ENCODE data around the gene GRK5. TPM values are rescaled to one million over a fixed set of nuclear protein-coding genes. Genes with fewer than 3 reads are reported as not detected.

The GRK5 gene
- total RNA-seq, 1 donor from 2014 or later, result 77.6 TPM

DNA sequence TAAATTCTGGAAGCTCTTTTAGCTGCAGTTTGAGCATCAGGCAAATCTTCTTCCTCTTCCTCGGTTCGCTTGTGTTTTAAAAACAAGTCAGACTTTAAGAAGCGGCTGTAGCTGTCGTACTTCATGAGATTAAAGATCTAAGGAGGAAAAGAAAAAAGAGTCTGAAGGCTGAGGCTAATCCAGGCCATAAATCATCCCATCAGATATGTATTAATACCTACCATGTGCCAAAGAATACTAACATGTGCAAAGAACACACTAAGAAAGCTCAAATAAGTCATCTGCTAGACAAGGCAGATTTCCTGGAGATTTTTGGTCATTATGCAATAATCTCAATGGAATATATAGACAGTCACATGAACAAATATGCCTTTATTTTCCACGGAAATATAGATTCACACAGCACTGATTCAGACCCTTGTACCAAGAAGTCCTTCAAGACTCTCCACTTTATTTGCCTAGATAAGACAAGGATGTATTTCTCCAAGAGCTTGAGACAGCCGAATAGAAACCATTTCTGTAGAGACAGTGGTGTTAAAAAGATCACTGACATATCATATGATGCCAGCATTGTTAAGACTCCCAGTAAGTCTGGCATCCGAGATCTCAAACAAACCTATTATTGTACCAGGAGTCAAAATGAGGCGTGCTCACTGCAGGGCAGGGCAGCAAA, 292.9 kb downstream of the GRK5 start:
- peaks cover 14% of the 10 kb centered on the region for H3K27me3 Mint-ChIP-seq (ENCODE audit: unreplicated experiment)
- peaks cover 12% of the 10 kb centered on the region for H3K9me3 Mint-ChIP-seq (ENCODE audit: unreplicated experiment)
- peak overlapping the region; percentile 50 for H3K27ac Mint-ChIP-seq (ENCODE audit: unreplicated experiment)
- peaks cover 4% of the 10 kb centered on the region for H3K36me3 Mint-ChIP-seq (ENCODE audit: unreplicated experiment)
- no peak for DNase-seq
- peaks cover 14% of the 10 kb centered on the region for H3K4me1 Mint-ChIP-seq (ENCODE audit: low read depth, unreplicated experiment)
- TF ChIP-seq, protein P1, sequence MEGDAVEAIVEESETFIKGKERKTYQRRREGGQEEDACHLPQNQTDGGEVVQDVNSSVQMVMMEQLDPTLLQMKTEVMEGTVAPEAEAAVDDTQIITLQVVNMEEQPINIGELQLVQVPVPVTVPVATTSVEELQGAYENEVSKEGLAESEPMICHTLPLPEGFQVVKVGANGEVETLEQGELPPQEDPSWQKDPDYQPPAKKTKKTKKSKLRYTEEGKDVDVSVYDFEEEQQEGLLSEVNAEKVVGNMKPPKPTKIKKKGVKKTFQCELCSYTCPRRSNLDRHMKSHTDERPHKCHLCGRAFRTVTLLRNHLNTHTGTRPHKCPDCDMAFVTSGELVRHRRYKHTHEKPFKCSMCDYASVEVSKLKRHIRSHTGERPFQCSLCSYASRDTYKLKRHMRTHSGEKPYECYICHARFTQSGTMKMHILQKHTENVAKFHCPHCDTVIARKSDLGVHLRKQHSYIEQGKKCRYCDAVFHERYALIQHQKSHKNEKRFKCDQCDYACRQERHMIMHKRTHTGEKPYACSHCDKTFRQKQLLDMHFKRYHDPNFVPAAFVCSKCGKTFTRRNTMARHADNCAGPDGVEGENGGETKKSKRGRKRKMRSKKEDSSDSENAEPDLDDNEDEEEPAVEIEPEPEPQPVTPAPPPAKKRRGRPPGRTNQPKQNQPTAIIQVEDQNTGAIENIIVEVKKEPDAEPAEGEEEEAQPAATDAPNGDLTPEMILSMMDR (IDR thresholded peaks at IDR 0.05; ENCODE audit: partially characterized antibody, unreplicated experiment), result no peak
- H3K4me3 Mint-ChIP-seq (ENCODE audit: unreplicated experiment), result no peak overlapping the region

GRCh38 chr10:119500821-119501220, 293.4 kb downstream of the GRK5 start:
- TF ChIP-seq, protein P1 (IDR thresholded peaks at IDR 0.05; ENCODE audit: partially characterized antibody, unreplicated experiment), result no peak
- peaks cover 18% of the 10 kb centered on the region for H3K4me1 Mint-ChIP-seq (ENCODE audit: low read depth, unreplicated experiment)
- DNase-seq, result no peak
- H3K9me3 Mint-ChIP-seq (ENCODE audit: unreplicated experiment), result peaks cover 15% of the 10 kb centered on the region
- no peak overlapping the region for H3K27ac Mint-ChIP-seq (ENCODE audit: unreplicated experiment)
- H3K4me3 Mint-ChIP-seq (ENCODE audit: unreplicated experiment), result no peak overlapping the region
- H3K36me3 Mint-ChIP-seq (ENCODE audit: unreplicated experiment), result peaks cover 4% of the 10 kb centered on the region
- peaks cover 14% of the 10 kb centered on the region for H3K27me3 Mint-ChIP-seq (ENCODE audit: unreplicated experiment)

- H3K27ac Mint-ChIP-seq (ENCODE audit: unreplicated experiment), result peak overlapping the region; percentile 59
- peaks cover 4% of the 10 kb centered on the region for H3K36me3 Mint-ChIP-seq (ENCODE audit: unreplicated experiment)
- H3K4me1 Mint-ChIP-seq (ENCODE audit: low read depth, unreplicated experiment), result peaks cover 19% of the 10 kb centered on the region
- no peak overlapping the region for H3K4me3 Mint-ChIP-seq (ENCODE audit: unreplicated experiment)
- peaks cover 16% of the 10 kb centered on the region for H3K9me3 Mint-ChIP-seq (ENCODE audit: unreplicated experiment)
- H3K27me3 Mint-ChIP-seq (ENCODE audit: unreplicated experiment), result peaks cover 15% of the 10 kb centered on the region
- no peak for DNase-seq
- TF ChIP-seq, protein P1 (IDR thresholded peaks at IDR 0.05; ENCODE audit: partially characterized antibody, unreplicated experiment), result no peak
Observed at GRCh38 chr10:119501690-119502089, 294.3 kb downstream of the GRK5 start.

GRCh38 chr10:119502209-119502608, 294.8 kb downstream of the GRK5 start:
- Mint-ChIP-seq H3K9me3 (ENCODE audit: unreplicated experiment) (peaks cover 16% of the 10 kb centered on the region), H3K27me3 (ENCODE audit: unreplicated experiment) (peaks cover 20% of the 10 kb centered on the region), H3K27ac (ENCODE audit: unreplicated experiment) (peak overlapping the region; percentile 59), H3K4me3 (ENCODE audit: unreplicated experiment) (peak overlapping the region; percentile 30), H3K4me1 (ENCODE audit: low read depth, unreplicated experiment) (peaks cover 23% of the 10 kb centered on the region), H3K36me3 (ENCODE audit: unreplicated experiment) (peaks cover 8% of the 10 kb centered on the region)
- DNase-seq, result no peak
- TF ChIP-seq, protein P1 (IDR thresholded peaks at IDR 0.05; ENCODE audit: partially characterized antibody, unreplicated experiment), result no peak

- Mint-ChIP-seq H3K9me3 (ENCODE audit: unreplicated experiment) (peaks cover 13% of the 10 kb centered on the region), H3K27me3 (ENCODE audit: unreplicated experiment) (peaks cover 21% of the 10 kb centered on the region)
Observed at GRCh38 chr10:119502618-119503155, 295.3 kb downstream of the GRK5 start.

More at GRCh38 chr10:119502618-119503155, 295.3 kb downstream of the GRK5 start:
- DNase-seq, result no peak
- peaks cover 23% of the 10 kb centered on the region for H3K4me1 Mint-ChIP-seq (ENCODE audit: low read depth, unreplicated experiment)
- peaks cover 8% of the 10 kb centered on the region for H3K36me3 Mint-ChIP-seq (ENCODE audit: unreplicated experiment)
- no peak overlapping the region for H3K27ac Mint-ChIP-seq (ENCODE audit: unreplicated experiment)
- TF ChIP-seq, protein P1 (IDR thresholded peaks at IDR 0.05; ENCODE audit: partially characterized antibody, unreplicated experiment), result no peak
- no peak overlapping the region for H3K4me3 Mint-ChIP-seq (ENCODE audit: unreplicated experiment)

All from glutamatergic neuron (in vitro differentiated cells).